ENCODE results near the gene SYT12. TPM values are rescaled to one million over a fixed set of nuclear protein-coding genes. Genes with fewer than 3 reads are reported as not detected.
"Not testable (repeated sequence)": the region's sequence is repeated elsewhere in the genome, so short reads cannot be mapped to it uniquely, and the experiment has no call there.

SYT12 gene
- total RNA-seq, 1 experiment from 2014 or later = 11.1 TPM

DNA sequence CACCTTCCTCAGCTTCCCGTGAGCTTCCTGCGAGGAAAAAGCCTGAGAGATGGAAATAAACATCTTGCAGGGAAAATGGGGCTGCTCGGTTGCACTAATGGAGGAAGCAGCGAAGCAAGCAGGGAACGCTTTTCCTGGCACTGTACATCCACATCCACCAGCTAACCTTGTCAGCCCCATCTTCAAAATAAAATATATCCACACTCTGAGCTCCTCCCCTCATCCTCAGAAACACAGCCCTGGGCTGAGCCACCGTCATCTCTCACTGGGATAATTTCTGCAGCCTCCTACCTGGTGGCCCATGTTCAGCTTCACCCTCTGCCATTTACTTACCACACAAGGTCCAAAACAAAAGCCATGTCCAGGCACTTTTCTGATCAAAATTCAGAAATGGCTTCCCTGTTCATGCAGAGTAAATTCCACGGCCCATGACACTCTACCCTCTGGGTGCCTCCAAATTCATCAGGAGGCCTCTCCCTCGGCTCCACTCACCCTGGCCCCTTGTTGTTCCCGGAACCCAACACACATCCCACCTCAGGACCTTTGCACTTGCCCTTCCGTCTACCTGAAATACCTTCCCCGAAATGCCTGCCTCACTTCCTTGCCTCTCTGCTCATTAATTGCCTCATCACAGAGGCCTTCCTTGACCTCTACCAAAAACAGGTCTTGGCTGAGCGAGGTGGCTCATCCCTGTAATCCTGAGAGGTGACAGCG lies 34.9 kb upstream of the SYT12 start:
- Histone ChIP-seq H3K4me2 (no peak overlapping the region), H4K20me1 (ENCODE audit: insufficient read depth) (no peaks in the 10 kb centered on the region), H2AFZ (no peak overlapping the region), H3K4me3 (no peak overlapping the region), H3K27me3 (ENCODE audit: insufficient read depth, low read depth) (no peaks in the 10 kb centered on the region), H3F3A (ENCODE audit: insufficient read depth, low read depth) (peaks cover 4% of the 10 kb centered on the region; the same call in 1 of the 2 replicates), H3K36me3 (ENCODE audit: low read depth) (no peaks in the 10 kb centered on the region), H3K9me2 (ENCODE audit: insufficient read depth) (no peaks in the 10 kb centered on the region), H3K9me3 (ENCODE audit: insufficient read depth, low read depth) (no peaks in the 10 kb centered on the region), H3K4me1 (replicated peaks; ENCODE audit: insufficient read depth) (peaks cover 10% of the 10 kb centered on the region), H3K79me2 (ENCODE audit: low read depth) (no peaks in the 10 kb centered on the region), H3K27ac (no peak overlapping the region)
- POLR2A ChIA-PET (ENCODE audit: unreplicated experiment) = no interaction called here
- intact Hi-C loops (cut with micrococcal nuclease; ENCODE audit: unreplicated experiment) = no loop called here
- no TSS peak for BruUV-seq (replicated peaks)
- TF ChIP-seq EZH2 (IDR thresholded peaks at IDR 0.05; ENCODE audit: low read depth) (no peak), CTCF (conservative IDR thresholded peaks at IDR 0.05) (no peak)
- DNase-seq = no peak
- CTCF ChIA-PET = no interaction called here

DNA sequence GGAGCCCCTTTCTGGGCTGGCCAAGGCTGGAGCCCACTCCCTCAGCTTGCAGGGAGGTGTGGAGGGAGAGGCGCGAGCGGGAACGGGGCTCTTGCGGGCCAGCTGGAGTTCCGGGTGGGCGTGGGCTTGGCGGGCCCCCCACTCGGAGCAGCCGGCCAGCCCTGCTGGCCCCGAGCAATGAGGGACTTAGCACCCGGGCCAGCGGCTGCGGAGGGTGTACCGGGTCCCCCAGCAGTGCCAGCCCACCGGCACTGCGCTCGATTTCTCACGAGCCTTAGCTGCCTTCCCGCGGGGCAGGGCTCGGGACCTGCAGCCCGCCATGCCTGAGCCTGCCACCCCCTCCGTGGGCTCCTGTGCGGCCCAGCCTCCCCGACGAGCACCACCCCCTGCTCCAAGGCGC lies 34.2 kb upstream of the SYT12 start:
- POLR2A ChIA-PET (ENCODE audit: unreplicated experiment); CTCF ChIA-PET: not testable (repeated sequence)

GRCh38 chr11:66989360-66989759 lies 33.6 kb upstream of the SYT12 start:
- H3K27me3 ChIP-seq (ENCODE audit: insufficient read depth, low read depth); DNase-seq; H3K27ac ChIP-seq; H3K36me3 ChIP-seq (ENCODE audit: low read depth); H3F3A ChIP-seq (ENCODE audit: insufficient read depth, low read depth); H3K9me3 ChIP-seq (ENCODE audit: insufficient read depth, low read depth); CTCF ChIA-PET; H3K4me2 ChIP-seq; BruUV-seq (replicated peaks); intact Hi-C loops (cut with micrococcal nuclease; ENCODE audit: unreplicated experiment); H3K4me3 ChIP-seq; H4K20me1 ChIP-seq (ENCODE audit: insufficient read depth); H3K4me1 ChIP-seq (replicated peaks; ENCODE audit: insufficient read depth); H2AFZ ChIP-seq; H3K9me2 ChIP-seq (ENCODE audit: insufficient read depth); H3K79me2 ChIP-seq (ENCODE audit: low read depth): not testable (repeated sequence)
- POLR2A ChIA-PET (ENCODE audit: unreplicated experiment) = interaction anchor here (0.7 kb wide), 1 partner anchor 19 kb away, joined by 5 read pairs; no protein-coding TSS in a partner anchor

More for the DNA sequence above, 34.2 kb upstream of the SYT12 start:
- H3K36me3 ChIP-seq (ENCODE audit: low read depth); DNase-seq; H3K4me1 ChIP-seq (replicated peaks; ENCODE audit: insufficient read depth); BruUV-seq (replicated peaks); intact Hi-C loops (cut with micrococcal nuclease; ENCODE audit: unreplicated experiment); H3K4me3 ChIP-seq; H4K20me1 ChIP-seq (ENCODE audit: insufficient read depth); H3K79me2 ChIP-seq (ENCODE audit: low read depth); H3K4me2 ChIP-seq; H3K9me3 ChIP-seq (ENCODE audit: insufficient read depth, low read depth); H2AFZ ChIP-seq; H3K27me3 ChIP-seq (ENCODE audit: insufficient read depth, low read depth); H3F3A ChIP-seq (ENCODE audit: insufficient read depth, low read depth); H3K27ac ChIP-seq; H3K9me2 ChIP-seq (ENCODE audit: insufficient read depth): not testable (repeated sequence)

DNA sequence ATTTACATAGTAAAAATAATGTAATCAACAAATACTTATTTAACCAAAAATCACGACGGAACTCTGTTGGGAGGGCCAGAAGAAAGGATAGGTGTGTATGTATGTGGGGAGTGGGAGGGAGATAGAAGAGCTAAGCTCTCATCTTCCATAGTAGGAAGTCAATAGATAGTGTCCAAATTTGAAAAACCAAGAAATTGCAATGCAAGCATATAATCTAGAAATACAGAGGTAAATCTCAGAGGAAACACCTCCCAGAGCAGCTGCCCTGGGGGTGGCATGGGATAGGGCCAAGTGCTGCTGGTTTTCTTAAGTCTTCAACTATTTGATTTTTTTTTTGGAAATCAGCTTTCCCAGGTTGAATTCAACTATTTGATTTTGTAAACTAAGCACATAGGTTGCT lies 30.9 kb upstream of the SYT12 start:
- peaks cover 4% of the 10 kb centered on the region for H3K4me1 ChIP-seq (replicated peaks; ENCODE audit: insufficient read depth)
- no peaks in the 10 kb centered on the region for H3K27me3 ChIP-seq (ENCODE audit: insufficient read depth, low read depth)
- H3F3A ChIP-seq (ENCODE audit: insufficient read depth, low read depth) = peaks cover 3% of the 10 kb centered on the region; the same call in 1 of the 2 replicates
- ChIA-PET CTCF (interaction anchor here (0.5 to 0.7 kb wide), 2 partner anchors 24 to 30 kb away, joined by 3 to 8 read pairs; no protein-coding TSS in a partner anchor), POLR2A (ENCODE audit: unreplicated experiment) (no interaction called here)
- no peaks in the 10 kb centered on the region for H3K9me2 ChIP-seq (ENCODE audit: insufficient read depth)
- BruUV-seq (replicated peaks) = no TSS peak
- no peak overlapping the region for H2AFZ ChIP-seq
- H3K79me2 ChIP-seq (ENCODE audit: low read depth) = no peaks in the 10 kb centered on the region
- no peak overlapping the region for H3K4me3 ChIP-seq
- H3K4me2 ChIP-seq = no peak overlapping the region
- intact Hi-C loops (cut with micrococcal nuclease; ENCODE audit: unreplicated experiment) = no loop called here
- no peak for DNase-seq
- H3K27ac ChIP-seq = no peak overlapping the region
- no peaks in the 10 kb centered on the region for H4K20me1 ChIP-seq (ENCODE audit: insufficient read depth)
- no peak for TF ChIP-seq CTCF (conservative IDR thresholded peaks at IDR 0.05)
- no peak for TF ChIP-seq EZH2 (IDR thresholded peaks at IDR 0.05; ENCODE audit: low read depth)
- H3K9me3 ChIP-seq (ENCODE audit: insufficient read depth, low read depth) = no peaks in the 10 kb centered on the region
- H3K36me3 ChIP-seq (ENCODE audit: low read depth) = no peaks in the 10 kb centered on the region
